ENCODE data around the gene MBTPS1. TPM values are rescaled to one million over a fixed set of nuclear protein-coding genes. Genes with fewer than 3 reads are reported as not detected.

The MBTPS1 gene
- total RNA-seq, 2 donors from 2014 or later, result 79.0 to 133 TPM

DNA sequence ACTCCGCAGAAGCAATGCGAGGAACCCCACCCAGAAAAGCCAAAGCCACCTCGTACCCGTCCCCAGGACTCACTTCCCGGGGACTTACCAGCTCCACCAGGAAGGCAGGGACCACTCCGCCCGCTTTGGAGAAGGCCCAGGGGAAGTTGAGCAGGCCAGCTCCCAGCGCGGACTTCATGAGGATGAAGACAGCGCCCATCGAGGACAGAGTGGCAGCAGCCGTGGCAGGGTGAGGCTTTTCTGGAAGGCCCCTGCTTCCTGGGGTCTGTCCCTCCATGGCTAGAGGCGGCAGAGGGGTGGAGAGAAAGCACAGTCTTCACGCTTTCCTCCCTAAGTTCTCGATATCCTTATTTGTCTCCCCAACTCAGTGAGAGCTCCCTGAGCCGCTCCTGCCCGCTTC is 74.9 kb downstream of the MBTPS1 start:
- TF ChIP-seq POLR2A (IDR thresholded peaks at IDR 0.05) (no peak), CTCF (IDR thresholded peaks at IDR 0.05) (no peak), POLR2AphosphoS5 (IDR thresholded peaks at IDR 0.05) (no peak)
- WGBS, result 91% methylated on average over 17 of the region's 17 CpGs
- H3K27me3 ChIP-seq (replicated peaks; ENCODE audit: insufficient read depth), result peaks cover 6% of the 10 kb centered on the region

GRCh38 chr16:84040823-84041820 is 75.6 kb downstream of the MBTPS1 start:
- WGBS, result 68% methylated on average over 42 of the region's 42 CpGs
- Histone ChIP-seq H3K4me3 (no peak overlapping the region), H3K36me3 (no peaks in the 10 kb centered on the region), H3K27me3 (replicated peaks; ENCODE audit: insufficient read depth) (peaks cover 6% of the 10 kb centered on the region), H3K27ac (no peak overlapping the region), H3K9me3 (no peaks in the 10 kb centered on the region), H3K4me1 (replicated peaks) (no peaks in the 10 kb centered on the region)
- intact Hi-C loops (cut with DNase I), result no loop called here
- TF ChIP-seq POLR2AphosphoS5 (IDR thresholded peaks at IDR 0.05), result no peak
- TF ChIP-seq POLR2A (IDR thresholded peaks at IDR 0.05), result no peak
- no peak for TF ChIP-seq CTCF (IDR thresholded peaks at IDR 0.05)
- DNase-seq (ENCODE audit: low spot score), result no peak

More for the DNA sequence above, 74.9 kb downstream of the MBTPS1 start:
- Histone ChIP-seq H3K36me3 (no peaks in the 10 kb centered on the region), H3K4me1 (replicated peaks) (no peaks in the 10 kb centered on the region), H3K27ac (no peak overlapping the region), H3K4me3 (no peak overlapping the region), H3K9me3 (no peaks in the 10 kb centered on the region)
- intact Hi-C loops (cut with DNase I), result no loop called here
- DNase-seq (ENCODE audit: low spot score), result no peak

GRCh38 chr16:84040226-84040822 is 76.4 kb downstream of the MBTPS1 start:
- no peak for TF ChIP-seq CTCF (IDR thresholded peaks at IDR 0.05)
- TF ChIP-seq POLR2AphosphoS5 (IDR thresholded peaks at IDR 0.05), result no peak
- no peak for TF ChIP-seq POLR2A (IDR thresholded peaks at IDR 0.05)
- H3K27me3 ChIP-seq (replicated peaks; ENCODE audit: insufficient read depth), result peaks cover 6% of the 10 kb centered on the region
- H3K4me3 ChIP-seq, result no peak overlapping the region
- H3K9me3 ChIP-seq, result no peaks in the 10 kb centered on the region
- H3K4me1 ChIP-seq (replicated peaks), result no peaks in the 10 kb centered on the region
- WGBS, result 79% methylated on average over 14 of the region's 14 CpGs
- DNase-seq (ENCODE audit: low spot score), result no peak
- no peaks in the 10 kb centered on the region for H3K36me3 ChIP-seq
- H3K27ac ChIP-seq, result no peak overlapping the region
- intact Hi-C loops (cut with DNase I), result no loop called here

- DNase-seq (ENCODE audit: low spot score), result no peak
- intact Hi-C loops (cut with DNase I), result no loop called here
- no peak for TF ChIP-seq POLR2A (IDR thresholded peaks at IDR 0.05)
These were observed 77.0 kb downstream of the MBTPS1 start for GRCh38 chr16:84039696-84040095.

GRCh38 chr16:84038469-84038868 is 78.3 kb downstream of the MBTPS1 start:
- H3K9me3 ChIP-seq, result no peaks in the 10 kb centered on the region
- 87% methylated on average over 12 of the region's 12 CpGs for WGBS
- no peaks in the 10 kb centered on the region for H3K4me1 ChIP-seq (replicated peaks)
- intact Hi-C loops (cut with DNase I), result no loop called here
- H3K36me3 ChIP-seq, result no peaks in the 10 kb centered on the region
- H3K4me3 ChIP-seq, result no peak overlapping the region
- TF ChIP-seq POLR2A (IDR thresholded peaks at IDR 0.05) (no peak), CTCF (IDR thresholded peaks at IDR 0.05) (no peak), POLR2AphosphoS5 (IDR thresholded peaks at IDR 0.05) (no peak)
- H3K27ac ChIP-seq, result no peak overlapping the region
- H3K27me3 ChIP-seq (replicated peaks; ENCODE audit: insufficient read depth), result peaks cover 6% of the 10 kb centered on the region
- DNase-seq (ENCODE audit: low spot score), result no peak

More at GRCh38 chr16:84039696-84040095, 77.0 kb downstream of the MBTPS1 start:
- peaks cover 6% of the 10 kb centered on the region for H3K27me3 ChIP-seq (replicated peaks; ENCODE audit: insufficient read depth)
- no peaks in the 10 kb centered on the region for H3K36me3 ChIP-seq
- H3K9me3 ChIP-seq, result no peaks in the 10 kb centered on the region
- no peaks in the 10 kb centered on the region for H3K4me1 ChIP-seq (replicated peaks)
- no peak overlapping the region for H3K4me3 ChIP-seq
- H3K27ac ChIP-seq, result no peak overlapping the region
- WGBS, result 88% methylated on average over 12 of the region's 12 CpGs
